ELF-1 (cell line): Measurements from ENCODE around the gene KRTAP15-1.

Source experiments
- DNase-seq: peaks from one replicate; pipeline ENCODE4 v3.0.0-alpha.2; 2016; ENCODE audit warnings: low read depth, low spot score

The KRTAP15-1 gene

DNA sequence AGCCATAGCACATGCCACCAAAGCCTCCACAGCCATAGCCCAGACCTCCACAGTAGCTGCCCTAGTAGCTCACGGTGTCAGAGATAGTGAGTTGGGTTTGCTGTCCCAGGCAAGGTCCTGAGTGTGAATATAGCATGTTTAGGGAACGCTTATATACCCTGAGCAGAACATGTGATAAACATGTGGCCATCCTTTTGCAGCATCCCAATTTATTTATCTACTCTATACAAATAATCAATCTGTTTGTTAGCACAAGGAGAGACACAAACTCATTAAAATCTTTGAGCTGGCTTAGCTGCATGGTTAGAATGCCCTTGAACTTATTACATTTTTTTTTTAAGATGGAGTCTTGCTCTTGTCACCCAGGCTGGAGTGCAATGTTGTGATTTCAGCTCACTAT is 47.3 kb downstream of the KRTAP15-1 start, which contains the start of gene KRTAP19-2:
Gene KRTAP19-2 (minus strand): TSS at position 101 of the 400 bp plus-strand sequence. CDS start 88 bp downstream, at position 13.
- DNase-seq, result no peak
